Liver (tissue), 3 donors: ENCODE results near the gene LSM5.

Experiments used
- GABPA ChIP-seq, 2 donors: IDR thresholded peaks in 1 of 2; conservative IDR thresholded peaks in 1 of 2; 2 replicates each; pipeline ENCODE4 v1.6.1; 2016; ENCODE audit warnings: antibody characterized with exemption in 2 of 2, mild to moderate bottlenecking in 1 of 2, moderate library complexity in 1 of 2
- HNF4A ChIP-seq, 2 donors: conservative IDR thresholded peaks; 2 replicates each; pipeline ENCODE4 v1.6.1; 2016; ENCODE audit warnings: antibody characterized with exemption in 2 of 2, mild to moderate bottlenecking in 2 of 2
- HNF4G ChIP-seq: IDR thresholded peaks from 2 replicates; pipeline ENCODE4 v1.6.1; 2016; ENCODE audit warnings: antibody characterized with exemption
- JUND ChIP-seq, 2 donors: IDR thresholded peaks; 2 replicates each; pipeline ENCODE4 v1.6.1; 2016; ENCODE audit warnings: antibody characterized with exemption in 2 of 2
- RAD21 ChIP-seq, 2 donors: IDR thresholded peaks; 2 replicates each; pipeline ENCODE4 v1.6.1; 2016; ENCODE audit warnings: antibody characterized with exemption in 2 of 2, mild to moderate bottlenecking in 2 of 2
- TAF1 ChIP-seq: conservative IDR thresholded peaks from 2 replicates; pipeline ENCODE4 v1.6.1; 2016; ENCODE audit warnings: antibody characterized with exemption, mild to moderate bottlenecking
- YY1 ChIP-seq: IDR thresholded peaks from 2 replicates; pipeline ENCODE4 v1.6.1; 2016; ENCODE audit warnings: antibody characterized with exemption, mild to moderate bottlenecking
- TF ChIP-seq, protein P1 (sequence below): IDR thresholded peaks from 2 replicates; pipeline ENCODE4 v1.6.1; 2016; ENCODE audit warnings: antibody characterized with exemption
- TF ChIP-seq, protein P2 (sequence below): fragments of 150-350 bp; IDR thresholded peaks from 2 replicates; pipeline ENCODE4 v1.5.1; 2017; ENCODE audit warnings: improper control_type of control experiment, low read depth, low read length; ENCODE audit not compliant: missing input control
- TF ChIP-seq, protein P3 (sequence below): IDR thresholded peaks from 2 replicates; pipeline ENCODE4 v1.6.1; 2016; ENCODE audit warnings: antibody characterized with exemption
- TF ChIP-seq, protein P4 (sequence below): IDR thresholded peaks from 2 replicates; pipeline ENCODE4 v1.6.1; 2016; ENCODE audit warnings: antibody characterized with exemption, mild to moderate bottlenecking
- TF ChIP-seq, protein P5 (sequence below): IDR thresholded peaks from 2 replicates; pipeline ENCODE4 v1.6.1; 2016; ENCODE audit warnings: antibody characterized with exemption
- donor health status: healthy.
- donor health status: healthy.

DNA sequence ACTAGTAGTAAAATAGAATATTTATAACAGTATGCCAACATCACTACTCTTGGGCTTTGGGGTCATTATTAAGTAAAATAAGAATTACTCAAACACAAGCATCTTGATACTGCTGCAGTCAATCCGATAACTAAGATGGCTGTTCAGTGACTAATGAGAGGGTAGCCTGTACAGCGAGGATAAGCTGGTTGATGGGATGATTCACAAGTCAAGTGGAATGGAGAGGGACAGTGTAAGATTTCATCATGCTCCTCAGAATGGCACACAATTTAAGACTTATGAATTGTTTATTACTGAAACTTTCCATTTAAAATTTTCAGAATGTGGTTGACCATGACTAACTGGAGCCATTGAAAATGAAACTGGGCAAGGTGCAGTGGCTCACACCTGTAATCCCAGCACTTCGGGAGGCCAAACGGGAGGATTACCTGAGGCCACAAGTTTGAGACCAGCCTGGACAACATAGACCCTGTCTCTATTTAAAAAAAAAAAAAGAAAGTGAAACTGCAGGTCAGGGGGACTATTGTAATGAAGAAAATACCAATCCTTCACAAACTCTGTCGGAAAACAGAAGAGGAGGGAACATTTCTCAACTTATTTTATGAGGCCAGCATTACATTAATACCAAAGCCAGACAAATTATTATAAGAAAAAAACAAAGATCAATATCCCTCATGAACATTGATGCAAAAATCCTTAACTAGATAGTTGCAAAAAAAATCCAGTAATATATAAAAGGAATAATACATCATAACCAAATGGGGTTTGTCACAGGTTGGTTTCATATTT, 16.3 kb upstream of the LSM5 start:
- TF ChIP-seq, protein P1, sequence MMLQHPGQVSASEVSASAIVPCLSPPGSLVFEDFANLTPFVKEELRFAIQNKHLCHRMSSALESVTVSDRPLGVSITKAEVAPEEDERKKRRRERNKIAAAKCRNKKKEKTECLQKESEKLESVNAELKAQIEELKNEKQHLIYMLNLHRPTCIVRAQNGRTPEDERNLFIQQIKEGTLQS: no peak
- TF ChIP-seq, protein P2, sequence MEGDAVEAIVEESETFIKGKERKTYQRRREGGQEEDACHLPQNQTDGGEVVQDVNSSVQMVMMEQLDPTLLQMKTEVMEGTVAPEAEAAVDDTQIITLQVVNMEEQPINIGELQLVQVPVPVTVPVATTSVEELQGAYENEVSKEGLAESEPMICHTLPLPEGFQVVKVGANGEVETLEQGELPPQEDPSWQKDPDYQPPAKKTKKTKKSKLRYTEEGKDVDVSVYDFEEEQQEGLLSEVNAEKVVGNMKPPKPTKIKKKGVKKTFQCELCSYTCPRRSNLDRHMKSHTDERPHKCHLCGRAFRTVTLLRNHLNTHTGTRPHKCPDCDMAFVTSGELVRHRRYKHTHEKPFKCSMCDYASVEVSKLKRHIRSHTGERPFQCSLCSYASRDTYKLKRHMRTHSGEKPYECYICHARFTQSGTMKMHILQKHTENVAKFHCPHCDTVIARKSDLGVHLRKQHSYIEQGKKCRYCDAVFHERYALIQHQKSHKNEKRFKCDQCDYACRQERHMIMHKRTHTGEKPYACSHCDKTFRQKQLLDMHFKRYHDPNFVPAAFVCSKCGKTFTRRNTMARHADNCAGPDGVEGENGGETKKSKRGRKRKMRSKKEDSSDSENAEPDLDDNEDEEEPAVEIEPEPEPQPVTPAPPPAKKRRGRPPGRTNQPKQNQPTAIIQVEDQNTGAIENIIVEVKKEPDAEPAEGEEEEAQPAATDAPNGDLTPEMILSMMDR: no peak
- TF ChIP-seq, protein P3, sequence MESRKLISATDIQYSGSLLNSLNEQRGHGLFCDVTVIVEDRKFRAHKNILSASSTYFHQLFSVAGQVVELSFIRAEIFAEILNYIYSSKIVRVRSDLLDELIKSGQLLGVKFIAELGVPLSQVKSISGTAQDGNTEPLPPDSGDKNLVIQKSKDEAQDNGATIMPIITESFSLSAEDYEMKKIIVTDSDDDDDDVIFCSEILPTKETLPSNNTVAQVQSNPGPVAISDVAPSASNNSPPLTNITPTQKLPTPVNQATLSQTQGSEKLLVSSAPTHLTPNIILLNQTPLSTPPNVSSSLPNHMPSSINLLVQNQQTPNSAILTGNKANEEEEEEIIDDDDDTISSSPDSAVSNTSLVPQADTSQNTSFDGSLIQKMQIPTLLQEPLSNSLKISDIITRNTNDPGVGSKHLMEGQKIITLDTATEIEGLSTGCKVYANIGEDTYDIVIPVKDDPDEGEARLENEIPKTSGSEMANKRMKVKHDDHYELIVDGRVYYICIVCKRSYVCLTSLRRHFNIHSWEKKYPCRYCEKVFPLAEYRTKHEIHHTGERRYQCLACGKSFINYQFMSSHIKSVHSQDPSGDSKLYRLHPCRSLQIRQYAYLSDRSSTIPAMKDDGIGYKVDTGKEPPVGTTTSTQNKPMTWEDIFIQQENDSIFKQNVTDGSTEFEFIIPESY: no peak
- no peak for TF ChIP-seq RAD21 (IDR thresholded peaks at IDR 0.05)
- no peak for TF ChIP-seq HNF4A (conservative IDR thresholded peaks at IDR 0.05)
- no peak for TF ChIP-seq TAF1
- TF ChIP-seq HNF4G: no peak
- TF ChIP-seq JUND (IDR thresholded peaks at IDR 0.05): no peak
- TF ChIP-seq, protein P4, sequence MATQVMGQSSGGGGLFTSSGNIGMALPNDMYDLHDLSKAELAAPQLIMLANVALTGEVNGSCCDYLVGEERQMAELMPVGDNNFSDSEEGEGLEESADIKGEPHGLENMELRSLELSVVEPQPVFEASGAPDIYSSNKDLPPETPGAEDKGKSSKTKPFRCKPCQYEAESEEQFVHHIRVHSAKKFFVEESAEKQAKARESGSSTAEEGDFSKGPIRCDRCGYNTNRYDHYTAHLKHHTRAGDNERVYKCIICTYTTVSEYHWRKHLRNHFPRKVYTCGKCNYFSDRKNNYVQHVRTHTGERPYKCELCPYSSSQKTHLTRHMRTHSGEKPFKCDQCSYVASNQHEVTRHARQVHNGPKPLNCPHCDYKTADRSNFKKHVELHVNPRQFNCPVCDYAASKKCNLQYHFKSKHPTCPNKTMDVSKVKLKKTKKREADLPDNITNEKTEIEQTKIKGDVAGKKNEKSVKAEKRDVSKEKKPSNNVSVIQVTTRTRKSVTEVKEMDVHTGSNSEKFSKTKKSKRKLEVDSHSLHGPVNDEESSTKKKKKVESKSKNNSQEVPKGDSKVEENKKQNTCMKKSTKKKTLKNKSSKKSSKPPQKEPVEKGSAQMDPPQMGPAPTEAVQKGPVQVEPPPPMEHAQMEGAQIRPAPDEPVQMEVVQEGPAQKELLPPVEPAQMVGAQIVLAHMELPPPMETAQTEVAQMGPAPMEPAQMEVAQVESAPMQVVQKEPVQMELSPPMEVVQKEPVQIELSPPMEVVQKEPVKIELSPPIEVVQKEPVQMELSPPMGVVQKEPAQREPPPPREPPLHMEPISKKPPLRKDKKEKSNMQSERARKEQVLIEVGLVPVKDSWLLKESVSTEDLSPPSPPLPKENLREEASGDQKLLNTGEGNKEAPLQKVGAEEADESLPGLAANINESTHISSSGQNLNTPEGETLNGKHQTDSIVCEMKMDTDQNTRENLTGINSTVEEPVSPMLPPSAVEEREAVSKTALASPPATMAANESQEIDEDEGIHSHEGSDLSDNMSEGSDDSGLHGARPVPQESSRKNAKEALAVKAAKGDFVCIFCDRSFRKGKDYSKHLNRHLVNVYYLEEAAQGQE: no peak
- TF ChIP-seq, protein P5, sequence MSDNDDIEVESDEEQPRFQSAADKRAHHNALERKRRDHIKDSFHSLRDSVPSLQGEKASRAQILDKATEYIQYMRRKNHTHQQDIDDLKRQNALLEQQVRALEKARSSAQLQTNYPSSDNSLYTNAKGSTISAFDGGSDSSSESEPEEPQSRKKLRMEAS: no peak
- TF ChIP-seq YY1: no peak
- no peak for TF ChIP-seq GABPA (IDR thresholded peaks at IDR 0.05 in 1 of 2, conservative IDR thresholded peaks at IDR 0.05 in 1 of 2)
